Right renal cortex interstitium (tissue), 3 donors: ENCODE measurements around the gene ARID1B. TPM values are rescaled to one million over a fixed set of nuclear protein-coding genes. Genes with fewer than 3 reads are reported as not detected.

Experiments
- DNase-seq, 3 donors: peaks; one replicate each; pipeline ENCODE4 v3.0.0-alpha.2; 2013; ENCODE audit warnings: low read depth in 3 of 3, low spot score in 2 of 3
- polyA plus RNA-seq, 3 donors: library from polyadenylated mRNA; unstranded; fragments of 120-200 nt; gene quantifications; one replicate each; pipeline ENCODE4 v1.2.1, GENCODE V29; 2013; ENCODE audit not compliant: insufficient read length in 3 of 3

The ARID1B gene
- polyA plus RNA-seq, 3 donors, result 70.1 to 75.5 (median 72.6) TPM

- DNase-seq, result no peak
Measured at GRCh38 chr6:157227202-157228166, 450.3 kb downstream of the ARID1B start.

GRCh38 chr6:157228426-157229131, 451.4 kb downstream of the ARID1B start:
- DNase-seq, result no peak

DNA sequence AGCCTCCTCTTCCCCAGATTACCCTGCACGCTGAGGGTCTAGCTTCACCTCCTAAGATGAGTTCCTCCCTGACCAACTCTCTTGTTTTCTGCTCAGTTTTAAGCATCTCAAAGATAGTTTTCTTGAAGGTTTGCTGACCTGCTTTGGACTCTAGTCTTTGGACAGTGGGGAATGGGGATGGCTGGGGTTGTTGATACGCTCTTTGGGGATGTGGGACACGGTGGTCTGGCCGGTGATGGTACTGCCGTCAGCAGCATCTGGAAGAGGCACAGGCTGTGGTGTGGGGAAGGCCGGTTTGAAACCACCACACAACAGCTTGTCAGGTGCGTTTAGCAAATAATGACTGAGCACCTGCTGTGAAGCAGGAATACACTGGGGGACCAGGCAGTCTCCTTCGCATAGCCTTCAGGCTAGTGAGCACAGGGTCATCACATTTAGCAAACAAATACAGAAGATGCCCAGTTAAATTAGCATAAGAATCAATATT, 452.0 kb downstream of the ARID1B start:
- DNase-seq, result no peak

GRCh38 chr6:157229713-157230112, 452.5 kb downstream of the ARID1B start:
- DNase-seq, result no peak

DNA sequence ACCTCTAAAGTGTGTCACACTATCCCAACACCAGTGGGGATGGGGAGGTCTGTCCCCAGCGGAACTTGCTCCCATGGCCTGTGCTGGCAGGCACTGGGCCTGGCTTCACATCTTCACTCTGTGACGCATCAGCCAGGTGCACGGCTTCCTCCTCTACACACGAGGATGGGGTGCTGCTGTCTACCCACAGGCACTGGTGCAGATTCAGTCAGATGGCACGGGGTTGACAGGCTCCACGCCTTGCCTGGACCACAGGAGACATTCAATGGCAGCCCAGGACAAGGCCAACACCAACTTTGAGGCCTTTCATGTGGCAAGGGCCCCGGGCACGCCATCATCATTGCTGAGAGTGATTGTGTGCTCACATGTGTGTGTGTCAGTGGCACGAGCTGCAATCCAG, 453.7 kb downstream of the ARID1B start:
- no peak for DNase-seq

DNA sequence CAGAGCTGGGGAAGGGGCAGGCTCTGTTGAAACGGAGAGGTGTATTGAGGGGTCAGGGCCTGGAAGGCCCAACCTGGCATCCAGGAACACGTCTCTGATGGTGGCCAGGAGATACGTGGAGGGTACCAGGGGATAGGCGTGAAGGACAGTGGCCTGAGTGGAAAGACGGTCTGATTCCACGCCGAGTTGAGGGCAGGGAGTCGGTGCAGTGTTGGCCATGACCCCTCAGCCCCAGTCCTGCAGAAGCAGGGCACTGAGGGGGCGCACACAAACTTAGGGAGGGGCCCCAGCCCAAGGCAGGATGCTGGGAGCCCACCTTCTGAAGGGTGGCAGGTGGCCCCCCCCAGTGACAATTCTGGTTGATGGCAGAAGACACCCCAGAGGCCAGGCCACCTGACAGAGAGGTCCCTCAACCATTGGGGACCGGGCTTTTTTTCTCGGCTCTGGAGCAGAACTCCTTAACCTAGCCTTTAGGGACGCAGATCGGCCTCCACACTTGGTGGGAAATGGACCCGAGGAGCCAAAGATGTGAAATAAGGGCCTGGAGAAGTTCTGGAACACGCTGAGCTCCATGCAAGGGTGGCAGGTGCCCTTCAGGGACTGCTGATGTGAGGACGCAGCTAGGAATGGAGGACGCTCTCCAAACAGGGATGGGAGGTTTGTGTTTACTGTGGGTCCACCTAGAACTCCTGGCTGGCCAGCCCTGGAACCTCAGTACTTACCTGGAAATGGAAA, 455.1 kb downstream of the ARID1B start:
- DNase-seq, result no peak

- DNase-seq, result no peak
Measured at GRCh38 chr6:157233156-157233555, 456.0 kb downstream of the ARID1B start.

DNA sequence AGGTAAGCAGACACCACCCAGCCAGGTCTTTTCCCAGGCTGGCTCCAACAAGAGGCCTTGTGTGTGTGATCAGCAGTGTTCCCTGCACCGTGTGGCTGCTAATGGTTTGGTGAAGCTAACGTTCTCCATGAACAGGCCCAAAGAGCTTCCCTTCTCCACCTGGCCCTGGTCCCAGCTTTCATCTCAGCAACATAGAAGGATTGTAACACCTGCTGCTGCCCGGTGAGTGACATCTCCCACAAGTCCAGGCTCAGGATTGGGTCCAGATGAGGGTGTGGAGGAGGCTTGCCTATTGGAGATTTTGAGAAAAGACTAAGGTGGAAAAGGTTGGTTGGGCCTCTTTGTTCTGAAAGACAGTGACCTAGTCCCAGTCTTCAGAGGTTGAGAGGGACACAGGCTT, 456.5 kb downstream of the ARID1B start:
- DNase-seq, result no peak

- DNase-seq, result peak in 1 of 3 donors; percentile 56
Measured at GRCh38 chr6:157235600-157236039, 458.4 kb downstream of the ARID1B start.

DNA sequence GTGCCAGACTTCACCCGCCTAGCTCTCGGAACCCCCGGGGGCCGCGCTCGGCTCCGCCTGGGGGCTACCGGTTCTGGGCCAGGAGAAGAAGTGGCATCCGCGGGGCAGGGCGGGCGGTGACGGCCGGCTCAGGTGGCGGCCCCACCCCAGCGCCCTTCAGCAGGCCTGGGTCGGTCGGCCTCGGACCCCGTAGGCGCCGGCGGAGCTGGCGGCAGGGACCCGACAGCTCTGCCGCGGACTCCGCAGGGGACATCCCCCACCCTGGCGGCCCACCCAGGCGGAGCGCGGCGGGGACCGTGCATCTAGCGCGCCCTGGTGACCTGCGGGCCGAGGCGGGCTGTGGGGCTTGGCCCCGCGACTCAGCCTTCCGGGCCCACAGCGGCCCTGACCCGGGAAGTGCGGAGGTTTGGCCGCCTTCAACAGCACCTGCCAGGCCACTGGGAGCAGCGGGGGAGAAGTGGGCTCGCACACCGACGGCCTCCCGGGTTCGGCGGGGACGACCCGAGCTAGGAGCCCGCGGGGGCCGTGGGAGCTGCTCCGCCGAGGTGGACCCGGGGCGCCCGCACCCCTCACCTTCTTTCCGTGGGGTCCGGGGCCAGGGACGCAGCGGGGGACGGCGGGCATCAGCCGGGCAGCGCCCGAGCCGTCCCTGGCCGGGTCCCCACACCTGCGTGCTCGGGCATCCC, 459.0 kb downstream of the ARID1B start:
- DNase-seq, result no peak

- no peak for DNase-seq
Measured at GRCh38 chr6:157238346-157238745, 461.2 kb downstream of the ARID1B start.

DNA sequence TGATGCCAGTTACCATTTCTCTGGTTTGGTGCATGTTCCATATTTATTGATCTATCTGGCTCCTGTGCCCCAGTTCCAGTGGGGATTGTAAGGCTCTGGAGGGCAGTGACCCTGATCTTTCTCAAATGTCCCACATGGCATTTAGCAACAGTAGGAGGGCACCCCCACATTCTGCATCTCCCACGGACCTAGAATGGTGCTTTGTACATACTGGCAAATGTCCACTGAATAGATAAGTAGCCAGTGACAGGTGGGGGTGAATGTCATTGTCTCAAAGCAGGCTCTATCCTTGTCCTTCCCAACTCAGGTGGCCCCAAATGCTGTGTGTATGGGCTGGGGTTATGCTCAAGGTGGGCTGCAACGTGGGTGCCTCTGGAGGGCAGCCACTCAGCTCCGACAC, 462.0 kb downstream of the ARID1B start:
- no peak for DNase-seq

DNA sequence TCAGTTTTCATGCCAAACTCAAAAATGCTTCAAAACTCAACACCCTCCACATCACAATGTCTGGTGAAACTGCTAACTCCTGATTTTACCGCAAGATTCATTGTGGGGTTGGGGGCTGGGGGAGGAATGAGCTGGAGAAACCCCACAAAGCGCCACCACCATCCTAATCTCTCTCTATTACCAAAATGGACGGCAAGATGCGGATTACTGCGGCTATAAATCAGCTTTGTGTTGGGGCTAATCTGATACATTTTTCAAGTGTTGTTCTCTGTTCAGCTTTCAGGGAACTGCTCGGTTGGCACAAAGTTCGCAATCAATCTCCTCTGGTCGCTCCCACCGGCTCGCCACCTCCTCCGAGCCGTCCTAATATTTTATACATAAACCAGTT, 462.5 kb downstream of the ARID1B start:
- no peak for DNase-seq

- no peak for DNase-seq
Measured at GRCh38 chr6:157240059-157240959, 463.1 kb downstream of the ARID1B start.

- no peak for DNase-seq
Measured at GRCh38 chr6:157240960-157241311, 463.8 kb downstream of the ARID1B start.

DNA sequence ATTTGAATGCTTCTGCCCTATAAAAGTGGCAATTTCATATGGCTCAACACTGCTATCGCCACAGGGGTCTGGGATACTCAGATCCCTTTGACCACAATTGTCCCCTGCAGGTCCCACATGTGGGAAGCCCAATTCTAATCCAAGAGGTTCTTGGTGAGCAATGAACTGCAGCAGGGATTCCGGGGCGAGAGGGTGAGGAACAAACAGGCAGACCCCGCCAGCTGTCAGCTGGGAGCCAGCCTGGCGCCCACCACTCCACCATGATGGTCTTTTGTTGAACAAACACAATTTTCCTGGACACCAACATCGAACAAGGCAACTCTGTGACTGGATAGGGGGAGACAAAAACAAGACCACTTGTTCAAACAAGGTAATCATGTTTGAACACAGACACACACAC, 465.6 kb downstream of the ARID1B start:
- no peak for DNase-seq

- no peak for DNase-seq
Measured at GRCh38 chr6:157244175-157244574, 467.0 kb downstream of the ARID1B start.

DNA sequence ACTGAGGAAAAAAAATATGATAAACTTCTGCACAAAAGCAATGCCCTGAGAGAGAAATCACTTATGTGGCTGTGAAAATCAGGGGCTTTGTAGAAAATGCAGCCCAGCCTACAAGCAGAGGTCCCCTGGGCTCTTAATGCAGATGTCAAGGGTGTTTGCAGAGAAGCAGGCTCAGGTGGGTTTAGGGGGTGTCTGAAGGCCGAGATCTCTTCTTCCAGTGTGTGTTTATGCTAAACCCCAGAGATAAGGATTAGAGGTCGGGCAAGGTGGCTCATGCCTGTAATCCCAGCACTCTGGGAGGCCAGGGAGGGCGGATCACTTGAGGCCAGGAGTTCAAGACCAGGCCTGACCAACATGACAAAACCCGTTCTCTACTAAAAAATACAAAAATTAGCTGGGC, 467.6 kb downstream of the ARID1B start:
- DNase-seq, result no peak

DNA sequence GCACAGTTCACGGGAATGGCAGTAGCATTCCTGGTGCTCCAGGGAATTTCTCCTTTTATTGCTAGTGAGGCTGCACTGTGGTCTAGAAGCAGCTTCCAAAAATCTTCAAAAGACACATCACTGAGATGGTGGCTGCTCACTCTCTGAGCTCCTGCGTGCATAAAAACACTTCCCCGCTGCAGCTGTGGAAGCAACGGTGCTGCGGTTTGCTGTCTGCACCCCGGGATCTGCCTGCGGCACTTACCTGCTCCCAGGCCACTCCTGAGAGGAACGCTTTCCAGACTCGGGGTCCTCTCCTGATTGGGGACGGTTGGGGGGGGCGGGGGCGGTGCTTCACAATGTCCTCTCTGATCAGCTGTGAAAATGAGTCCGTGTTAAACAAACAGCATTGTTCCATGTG, 468.3 kb downstream of the ARID1B start:
- no peak for DNase-seq
